Endodermal cell (in vitro differentiated cells): Measurements from ENCODE around the gene GASK1B. TPM values are rescaled to one million over a fixed set of nuclear protein-coding genes. Genes with fewer than 3 reads are reported as not detected.

Source experiments
- DNase-seq: peaks from one replicate; pipeline ENCODE4 v3.0.0-alpha.2; 2017
- H3K27ac ChIP-seq: 2 replicates; pipeline ENCODE4 v1.5.1; 2013; ENCODE audit warnings: mild to moderate bottlenecking, low read depth, low read length, moderate library complexity
- H3K27me3 ChIP-seq: 2 replicates; pipeline ENCODE4 v1.6.1; 2013; ENCODE audit warnings: mild to moderate bottlenecking, low read length, moderate library complexity; ENCODE audit not compliant: insufficient read depth, control insufficient read depth, poor library complexity, severe bottlenecking
- H3K36me3 ChIP-seq: 2 replicates; pipeline ENCODE4 v1.7.0; 2013; ENCODE audit warnings: mild to moderate bottlenecking, low read length, moderate library complexity; ENCODE audit not compliant: control insufficient read depth, insufficient read depth
- H3K4me1 ChIP-seq: one replicate; pipeline ENCODE4 v1.7.0; 2013; ENCODE audit warnings: low read length; ENCODE audit not compliant: control insufficient read depth, insufficient read depth
- H3K4me3 ChIP-seq: 2 replicates; pipeline ENCODE4 v1.5.1; 2013; ENCODE audit warnings: mild to moderate bottlenecking, low read length, moderate library complexity
- H3K9ac ChIP-seq: 2 replicates; pipeline ENCODE4 v1.6.1; 2013; ENCODE audit warnings: mild to moderate bottlenecking, low read length, moderate library complexity; ENCODE audit not compliant: poor library complexity, severe bottlenecking; ENCODE audit errors: extremely low read depth
- H3K9me3 ChIP-seq: 2 replicates; pipeline ENCODE4 v1.6.1; 2013; ENCODE audit warnings: mild to moderate bottlenecking, low read length, moderate library complexity; ENCODE audit not compliant: control insufficient read depth
- H3K27ac Mint-ChIP-seq: 2 replicates; pipeline ENCODE4 v1.8.0; 2020; ENCODE audit warnings: mixed read lengths
- H3K27me3 Mint-ChIP-seq: 2 replicates; pipeline ENCODE4 v1.8.0; 2021; ENCODE audit warnings: mild to moderate bottlenecking, mixed read lengths; ENCODE audit not compliant: insufficient read depth
- H3K36me3 Mint-ChIP-seq: 2 replicates; pipeline ENCODE4 v1.8.0; 2020; ENCODE audit warnings: low read depth, mixed read lengths
- H3K4me1 Mint-ChIP-seq: 2 replicates; pipeline ENCODE4 v1.8.0; 2020; ENCODE audit warnings: mixed read lengths
- H3K4me3 Mint-ChIP-seq: 2 replicates; pipeline ENCODE4 v1.8.0; 2020; ENCODE audit warnings: mild to moderate bottlenecking, moderate library complexity, mixed read lengths
- H3K9me3 Mint-ChIP-seq: 2 replicates; pipeline ENCODE4 v1.8.0; 2020; ENCODE audit warnings: mild to moderate bottlenecking, mixed read lengths
- WGBS, 2 experiments: methylation state at CpG; one replicate each; pipeline versions ENCODE4 v1.1.5 to v1.1.7; 2013; ENCODE audit warnings: missing lambda C conversion rate in 2 of 2, mixed read lengths in 1 of 2; ENCODE audit not compliant: insufficient coverage in 1 of 2, insufficient read length in 1 of 2; 5-methylcytosine and 5-hydroxymethylcytosine counted together
- total RNA-seq, 2 donors: library from RNA; stranded (reverse); fragmentation: NEBNext Ultra II Directional in 1 of 2; extraction: Animal tissue kit (Norgen Biotek cat#: 25700) in 1 of 2; gene quantifications; 2 replicates in 1 of 2; 3 replicates in 1 of 2; pipeline ENCODE4 v1.2.1, GENCODE V29; 2021
- TF ChIP-seq, protein P1 (sequence below): fragments of 200-600 bp; sonication (generic); conservative IDR thresholded peaks from 2 replicates; pipeline ENCODE4 v1.5.0; 2021; ENCODE audit warnings: antibody characterized with exemption, mild to moderate bottlenecking

GASK1B gene
- total RNA-seq, 2 donors from 2014 or later: 2.3 to 4.4 TPM

DNA sequence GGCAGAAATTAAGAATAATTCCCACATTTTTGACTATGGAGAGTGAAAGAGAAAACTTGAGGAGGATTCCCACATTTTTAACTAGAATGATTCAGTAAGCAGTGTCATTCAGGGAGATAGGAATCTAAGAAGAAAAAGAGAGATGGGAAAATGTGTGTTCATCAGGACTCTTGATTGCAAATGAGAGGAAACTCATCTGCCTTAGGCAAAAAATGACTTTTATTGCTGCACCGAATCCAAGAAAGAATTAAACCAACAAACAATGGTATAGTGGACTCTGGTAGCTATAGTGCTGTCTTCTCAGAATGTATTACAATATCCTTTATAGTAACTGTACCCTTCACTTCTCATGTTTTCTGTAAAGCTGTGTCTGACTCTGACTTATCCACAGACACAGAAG, 22.5 kb upstream of the GASK1B start:
- Histone ChIP-seq H3K9ac (no peak overlapping the region), H3K4me1 (no peaks in the 10 kb centered on the region), H3K27ac (no peak overlapping the region), H3K9me3 (no peaks in the 10 kb centered on the region), H3K36me3 (no peaks in the 10 kb centered on the region), H3K4me3 (no peak overlapping the region), H3K27me3 (no peaks in the 10 kb centered on the region)
- no peaks in the 10 kb centered on the region for H3K27me3 Mint-ChIP-seq
- WGBS, 2 experiments: 100% methylated on average over 1 of the region's 1 CpG; no CpG with 5 or more reads in 1 of the 2 experiments
- no peaks in the 10 kb centered on the region for H3K36me3 Mint-ChIP-seq
- no peak overlapping the region for H3K27ac Mint-ChIP-seq
- TF ChIP-seq, protein P1, sequence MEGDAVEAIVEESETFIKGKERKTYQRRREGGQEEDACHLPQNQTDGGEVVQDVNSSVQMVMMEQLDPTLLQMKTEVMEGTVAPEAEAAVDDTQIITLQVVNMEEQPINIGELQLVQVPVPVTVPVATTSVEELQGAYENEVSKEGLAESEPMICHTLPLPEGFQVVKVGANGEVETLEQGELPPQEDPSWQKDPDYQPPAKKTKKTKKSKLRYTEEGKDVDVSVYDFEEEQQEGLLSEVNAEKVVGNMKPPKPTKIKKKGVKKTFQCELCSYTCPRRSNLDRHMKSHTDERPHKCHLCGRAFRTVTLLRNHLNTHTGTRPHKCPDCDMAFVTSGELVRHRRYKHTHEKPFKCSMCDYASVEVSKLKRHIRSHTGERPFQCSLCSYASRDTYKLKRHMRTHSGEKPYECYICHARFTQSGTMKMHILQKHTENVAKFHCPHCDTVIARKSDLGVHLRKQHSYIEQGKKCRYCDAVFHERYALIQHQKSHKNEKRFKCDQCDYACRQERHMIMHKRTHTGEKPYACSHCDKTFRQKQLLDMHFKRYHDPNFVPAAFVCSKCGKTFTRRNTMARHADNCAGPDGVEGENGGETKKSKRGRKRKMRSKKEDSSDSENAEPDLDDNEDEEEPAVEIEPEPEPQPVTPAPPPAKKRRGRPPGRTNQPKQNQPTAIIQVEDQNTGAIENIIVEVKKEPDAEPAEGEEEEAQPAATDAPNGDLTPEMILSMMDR: no peak
- H3K4me1 Mint-ChIP-seq: peaks cover 4% of the 10 kb centered on the region
- DNase-seq: no peak
- H3K9me3 Mint-ChIP-seq: no peaks in the 10 kb centered on the region
- H3K4me3 Mint-ChIP-seq: no peak overlapping the region

DNA sequence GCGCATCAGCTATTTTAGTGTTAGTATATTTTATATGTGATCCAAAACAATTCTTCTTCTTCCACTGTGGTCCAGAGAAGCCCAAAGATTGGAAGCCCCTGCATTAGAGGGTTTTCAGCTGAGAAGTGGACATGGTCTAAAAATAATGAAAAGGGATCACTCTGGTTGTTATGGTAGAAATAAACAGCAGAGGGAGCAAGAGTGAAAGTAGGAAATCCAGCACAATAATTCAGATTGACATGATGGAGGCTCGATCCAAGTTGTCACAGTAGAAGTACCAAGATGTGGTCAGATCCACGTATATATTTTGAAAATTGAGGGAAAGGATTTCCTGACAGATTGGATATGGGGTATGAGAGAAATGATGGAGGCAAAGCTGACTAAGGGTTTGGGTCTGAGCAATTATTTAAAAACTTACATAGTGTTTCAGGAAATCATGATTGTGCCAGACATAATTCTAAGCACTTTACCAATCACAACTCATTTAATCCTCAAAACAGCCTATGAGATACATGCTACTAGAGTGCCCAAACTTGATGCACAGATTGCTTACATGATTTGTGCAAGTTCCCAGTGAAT, 20.4 kb upstream of the GASK1B start:
- H3K4me3 Mint-ChIP-seq: no peak overlapping the region
- no peaks in the 10 kb centered on the region for H3K4me1 Mint-ChIP-seq
- H3K36me3 Mint-ChIP-seq: no peaks in the 10 kb centered on the region
- no peak overlapping the region for H3K27ac Mint-ChIP-seq
- WGBS, 2 experiments: 52% methylated on average over 2 of the region's 3 CpGs
- TF ChIP-seq, protein P1: peak; percentile 73
- Histone ChIP-seq H3K4me3 (no peak overlapping the region), H3K36me3 (no peaks in the 10 kb centered on the region), H3K9ac (no peak overlapping the region), H3K27ac (no peak overlapping the region), H3K27me3 (no peaks in the 10 kb centered on the region), H3K9me3 (no peaks in the 10 kb centered on the region), H3K4me1 (no peaks in the 10 kb centered on the region)
- H3K9me3 Mint-ChIP-seq: no peaks in the 10 kb centered on the region
- no peaks in the 10 kb centered on the region for H3K27me3 Mint-ChIP-seq
- no peak for DNase-seq

DNA sequence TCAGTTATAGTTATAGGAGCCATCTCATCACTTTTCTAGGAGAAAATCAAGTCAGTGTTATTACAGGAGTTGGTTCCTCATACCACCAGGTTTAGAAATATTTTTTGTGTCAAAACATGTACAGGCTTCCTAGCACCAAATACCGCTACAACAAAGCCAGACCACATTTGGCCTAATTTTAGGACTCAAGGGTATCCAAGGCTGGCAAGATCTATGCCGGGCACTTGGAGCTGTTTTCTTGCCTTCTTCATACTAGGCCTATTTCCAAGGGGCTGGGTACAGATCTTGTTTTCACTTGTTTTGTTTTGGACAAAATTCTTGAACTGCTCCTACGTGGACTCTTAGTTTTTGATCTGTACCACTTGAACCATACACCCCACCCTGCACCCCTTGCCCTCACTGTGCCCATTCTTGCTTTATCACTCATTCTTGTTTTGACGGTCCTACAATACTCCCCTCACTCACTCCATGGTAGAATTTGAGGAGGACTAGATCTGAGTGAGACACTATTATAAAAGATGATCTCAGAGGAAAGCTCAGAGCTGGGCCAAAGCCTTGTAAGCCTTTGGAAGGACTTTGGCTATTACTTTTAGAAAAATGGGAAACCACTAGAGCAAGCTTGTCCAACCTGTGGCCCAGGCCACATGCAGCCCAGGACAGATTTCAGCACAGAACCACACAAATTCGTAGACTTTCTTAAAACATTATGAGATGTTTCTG, 19.8 kb upstream of the GASK1B start:
- Histone ChIP-seq H3K4me3 (no peak overlapping the region), H3K9me3 (no peaks in the 10 kb centered on the region), H3K4me1 (no peaks in the 10 kb centered on the region), H3K9ac (no peak overlapping the region), H3K27me3 (no peaks in the 10 kb centered on the region), H3K27ac (no peak overlapping the region), H3K36me3 (no peaks in the 10 kb centered on the region)
- Mint-ChIP-seq H3K27me3 (no peaks in the 10 kb centered on the region), H3K4me1 (no peaks in the 10 kb centered on the region), H3K27ac (no peak overlapping the region), H3K36me3 (no peaks in the 10 kb centered on the region), H3K9me3 (no peaks in the 10 kb centered on the region), H3K4me3 (no peak overlapping the region)
- TF ChIP-seq, protein P1: no peak
- no peak for DNase-seq
- 95 to 98% methylated on average over 2 to 5 of the region's 5 CpGs for WGBS, 2 experiments
